HG03064 (cell line): ENCODE measurements around the gene CNNM2.
"Not testable (repeated sequence)": the region's sequence is repeated elsewhere in the genome, so short reads cannot be mapped to it uniquely, and the experiment has no call there.

Experiments used
- ATAC-seq: cut with Tn5 transposase; IDR thresholded peaks from one replicate; pipeline ENCODE4 v1.9.1; 2021; ENCODE audit warnings: low read depth; ENCODE audit not compliant: unreplicated experiment

The CNNM2 gene

GRCh38 chr10:102964713-102965112 is 46.6 kb downstream of the CNNM2 start:
- ATAC-seq, result no peak

GRCh38 chr10:102965311-102965851 is 47.3 kb downstream of the CNNM2 start:
- no peak for ATAC-seq

- ATAC-seq, result no peak
Observed at GRCh38 chr10:102967123-102967522, 49.0 kb downstream of the CNNM2 start.

- ATAC-seq, result no peak
Observed at GRCh38 chr10:102970562-102971340, 52.7 kb downstream of the CNNM2 start.

- no peak for ATAC-seq
Observed at GRCh38 chr10:102975483-102976379, 57.6 kb downstream of the CNNM2 start.

GRCh38 chr10:102976380-102976726 is 58.3 kb downstream of the CNNM2 start:
- not testable (repeated sequence) for ATAC-seq

- ATAC-seq, result no peak
Observed at GRCh38 chr10:102982296-102982695, 64.2 kb downstream of the CNNM2 start.

GRCh38 chr10:102984086-102984485 is 66.0 kb downstream of the CNNM2 start:
- ATAC-seq, result no peak

GRCh38 chr10:102985811-102986210 is 67.7 kb downstream of the CNNM2 start:
- ATAC-seq, result no peak

- no peak for ATAC-seq
Observed at GRCh38 chr10:102988404-102989314, 70.6 kb downstream of the CNNM2 start.

GRCh38 chr10:102994531-102995295 is 76.6 kb downstream of the CNNM2 start:
- no peak for ATAC-seq

- no peak for ATAC-seq
Observed at GRCh38 chr10:102996876-102997275, 78.8 kb downstream of the CNNM2 start.

GRCh38 chr10:102997998-102998397 is 79.9 kb downstream of the CNNM2 start:
- ATAC-seq, result no peak

GRCh38 chr10:102998399-102998907 is 80.4 kb downstream of the CNNM2 start:
- no peak for ATAC-seq

- ATAC-seq, result not testable (repeated sequence)
Observed at GRCh38 chr10:103000050-103000449, 82.0 kb downstream of the CNNM2 start.

- no peak for ATAC-seq
Observed at GRCh38 chr10:103007017-103007416, 88.9 kb downstream of the CNNM2 start.

GRCh38 chr10:103013416-103013815 is 95.3 kb downstream of the CNNM2 start:
- ATAC-seq, result no peak

GRCh38 chr10:103019425-103019824 is 101.3 kb downstream of the CNNM2 start:
- no peak for ATAC-seq

- no peak for ATAC-seq
Observed at GRCh38 chr10:103021150-103021899, 103.2 kb downstream of the CNNM2 start.
